Mucosa of rectum (tissue), 2 donors: ENCODE measurements around the gene RPTOR.

Experiments used
- H3K27ac ChIP-seq, 2 donors: one replicate each; pipeline ENCODE4 v1.7.0; 2013; ENCODE audit warnings: inconsistent platforms in 2 of 2, low read depth in 2 of 2, low read length in 2 of 2
- H3K27me3 ChIP-seq, 2 donors: one replicate each; pipeline ENCODE4 v1.7.0; 2013; ENCODE audit warnings: low read length in 2 of 2; ENCODE audit not compliant: control insufficient read depth in 2 of 2, insufficient read depth in 2 of 2
- H3K36me3 ChIP-seq, 2 donors: one replicate each; pipeline ENCODE4 v1.7.0; 2013; ENCODE audit warnings: low read length in 2 of 2; ENCODE audit not compliant: control insufficient read depth in 2 of 2, insufficient read depth in 2 of 2
- H3K4me1 ChIP-seq, 2 donors: one replicate each; pipeline ENCODE4 v1.7.0; 2013; ENCODE audit warnings: low read length in 2 of 2, mild to moderate bottlenecking in 1 of 2; ENCODE audit not compliant: control insufficient read depth in 2 of 2, insufficient read depth in 2 of 2
- H3K4me3 ChIP-seq, 2 donors: one replicate each; pipeline ENCODE4 v1.7.0; 2013; ENCODE audit warnings: low read length in 2 of 2
- H3K9ac ChIP-seq, 2 donors: one replicate each; pipeline ENCODE4 v1.7.0; 2013; ENCODE audit warnings: low read length in 2 of 2, low read depth in 1 of 2, mild to moderate bottlenecking in 1 of 2
- H3K9me3 ChIP-seq, 2 donors: one replicate each; pipeline ENCODE4 v1.7.0; 2013; ENCODE audit warnings: low read length in 2 of 2; ENCODE audit not compliant: control insufficient read depth in 2 of 2
- donor health status: healthy.
- donor health status: Normal muscosa, but diverticular disease.

Gene RPTOR

DNA sequence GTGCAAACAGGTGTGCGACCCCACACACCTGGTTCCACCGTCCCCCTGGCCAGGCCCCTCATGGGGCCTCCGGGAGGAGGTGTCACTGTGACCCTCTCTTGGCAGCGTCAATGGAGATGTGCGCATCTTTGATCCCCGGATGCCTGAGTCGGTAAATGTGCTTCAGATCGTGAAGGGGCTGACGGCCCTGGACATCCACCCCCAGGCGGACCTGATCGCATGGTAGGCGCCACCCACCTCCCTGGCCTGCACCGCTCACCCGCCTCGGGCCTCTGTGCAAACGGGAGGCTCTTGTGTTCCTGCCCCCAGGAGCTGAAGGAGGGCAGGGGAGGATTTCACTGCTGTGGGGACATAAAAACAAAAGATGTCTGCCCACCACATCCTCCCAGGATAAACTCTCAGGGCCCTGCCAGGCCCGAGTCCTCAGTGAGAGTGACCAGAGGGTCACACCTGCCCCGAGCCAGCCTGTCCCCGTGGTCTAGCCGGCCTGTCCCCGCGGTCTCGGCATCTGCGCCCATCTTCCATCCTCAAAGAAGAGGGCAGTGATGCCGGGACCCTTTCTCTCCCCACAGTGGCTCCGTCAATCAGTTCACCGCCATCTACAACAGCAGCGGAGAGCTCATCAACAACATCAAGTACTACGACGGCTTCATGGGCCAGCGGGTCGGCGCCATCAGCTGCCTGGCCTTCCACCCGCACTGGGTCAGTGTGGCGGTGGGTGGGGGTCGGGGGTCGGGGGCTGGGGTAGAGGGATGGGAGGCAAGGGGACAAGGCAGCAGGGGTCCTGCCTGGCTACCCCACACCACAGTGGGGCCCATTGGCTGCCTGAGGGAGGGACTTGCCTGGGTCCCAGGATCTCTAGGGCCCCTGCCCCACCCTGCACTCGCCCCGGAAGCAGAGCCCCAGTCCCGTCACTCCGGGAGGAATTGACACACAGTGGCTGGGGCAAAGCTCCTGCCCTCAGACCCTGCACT lies 418.0 kb downstream of the RPTOR start:
- peak overlapping the region in 1 of 2 donors; percentile 43 for H3K27ac ChIP-seq
- H3K27me3 ChIP-seq: no peaks in the 10 kb centered on the region
- no peaks in the 10 kb centered on the region for H3K9me3 ChIP-seq
- H3K4me1 ChIP-seq: peaks cover 3 to 14% of the 10 kb centered on the region in 2 donors
- no peak overlapping the region for H3K4me3 ChIP-seq
- no peak overlapping the region for H3K9ac ChIP-seq
- H3K36me3 ChIP-seq: peaks cover 0 to 11% of the 10 kb centered on the region in 2 donors

DNA sequence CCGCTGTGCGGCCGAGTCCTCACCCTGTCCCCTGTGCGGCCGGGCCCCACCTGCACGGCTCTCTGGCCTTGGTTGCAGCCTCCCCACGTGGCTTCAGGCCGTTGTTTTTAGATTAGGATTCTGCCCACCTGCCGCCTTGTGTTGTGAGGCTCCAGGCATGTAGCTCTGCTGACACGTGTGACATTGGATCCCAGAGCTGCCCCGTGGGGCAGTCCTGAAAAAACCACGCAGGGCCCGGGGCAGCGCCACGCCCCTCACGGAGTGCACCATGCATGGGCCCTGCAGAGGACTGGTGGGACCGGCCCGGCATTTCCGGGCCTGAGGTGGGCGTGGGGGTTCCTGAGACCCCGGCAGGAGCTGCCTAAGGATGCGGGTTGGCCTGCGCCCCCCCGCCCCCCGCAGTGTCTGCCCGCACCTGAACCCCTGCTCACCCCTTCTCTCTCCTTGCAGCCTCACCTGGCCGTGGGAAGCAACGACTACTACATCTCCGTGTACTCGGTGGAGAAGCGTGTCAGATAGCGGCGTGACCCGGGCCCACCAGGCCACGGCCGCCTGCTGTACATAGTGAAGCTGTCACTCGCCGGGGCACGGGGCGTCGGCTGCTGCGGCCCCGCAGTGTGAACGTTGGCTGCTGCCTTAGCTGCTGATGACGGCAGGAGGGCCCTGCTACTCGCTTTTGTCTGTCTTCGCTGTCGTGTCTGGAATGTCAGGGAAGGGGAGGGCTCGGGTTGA lies 419.3 kb downstream of the RPTOR start:
- Histone ChIP-seq H3K4me1 (peaks cover 3 to 11% of the 10 kb centered on the region in 2 donors), H3K4me3 (no peak overlapping the region), H3K9ac (no peak overlapping the region), H3K27me3 (no peaks in the 10 kb centered on the region), H3K9me3 (no peaks in the 10 kb centered on the region), H3K27ac (no peak overlapping the region), H3K36me3 (peaks cover 0 to 10% of the 10 kb centered on the region in 2 donors)

DNA sequence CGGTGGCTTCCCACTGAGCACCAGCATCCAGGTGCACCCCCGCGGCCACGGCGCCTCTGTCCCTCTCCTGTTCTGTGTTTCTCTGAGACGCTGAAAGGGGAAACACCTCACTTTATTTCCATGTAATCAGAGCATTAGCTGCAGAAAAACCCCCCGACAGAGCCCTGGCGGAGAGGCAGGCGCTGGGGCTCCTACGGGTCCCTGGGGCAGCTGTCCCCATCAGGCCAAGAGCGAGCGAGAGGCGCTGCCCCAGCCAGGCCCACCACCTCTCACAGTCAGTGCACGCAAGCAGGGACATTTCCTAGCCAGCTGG lies 419.9 kb downstream of the RPTOR start:
- Histone ChIP-seq H3K4me1 (peaks cover 0 to 6% of the 10 kb centered on the region in 2 donors), H3K27ac (no peak overlapping the region), H3K9me3 (no peaks in the 10 kb centered on the region), H3K9ac (no peak overlapping the region), H3K27me3 (no peaks in the 10 kb centered on the region), H3K36me3 (peaks cover 0 to 10% of the 10 kb centered on the region in 2 donors), H3K4me3 (no peak overlapping the region)

DNA sequence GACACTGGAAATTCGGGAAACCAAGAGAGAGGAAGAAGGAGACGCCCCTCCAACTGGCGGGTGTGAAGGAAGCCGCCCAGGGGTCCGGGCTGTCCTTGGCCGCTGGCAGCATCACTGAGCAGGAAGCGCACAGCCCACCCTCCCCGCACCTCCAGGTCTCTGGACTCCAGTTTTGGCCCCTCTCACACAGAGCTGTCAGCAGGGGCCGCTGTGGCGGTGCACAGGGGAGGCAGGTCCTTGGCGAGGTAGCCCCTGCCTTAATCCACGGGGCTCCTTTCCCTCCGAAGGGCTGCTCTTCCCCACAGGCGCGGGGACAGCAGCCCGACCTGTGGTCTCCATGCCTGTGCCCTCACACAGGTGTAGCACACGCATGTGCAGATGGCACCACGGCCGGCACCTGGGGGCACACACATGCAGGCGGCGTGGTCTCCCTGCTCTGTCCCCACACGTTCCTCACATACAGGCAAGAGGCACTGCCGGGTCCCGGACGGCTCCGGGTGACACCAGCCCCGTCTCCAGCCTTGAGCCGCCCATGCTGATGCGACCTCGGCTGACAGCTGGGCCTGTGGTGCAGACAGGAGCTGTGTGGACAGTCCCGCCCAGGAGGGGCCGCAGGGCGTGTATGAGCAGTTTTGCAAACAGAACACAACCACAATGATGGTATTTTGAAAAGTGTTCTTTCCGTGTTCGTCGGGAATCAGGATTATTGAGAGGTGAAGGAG lies 420.4 kb downstream of the RPTOR start:
- Histone ChIP-seq H3K27me3 (peaks cover under 1 to 3% of the 10 kb centered on the region in 2 donors), H3K4me1 (peaks cover 0 to 3% of the 10 kb centered on the region in 2 donors), H3K4me3 (no peak overlapping the region), H3K9ac (no peak overlapping the region), H3K9me3 (no peaks in the 10 kb centered on the region), H3K36me3 (peaks cover 0 to 10% of the 10 kb centered on the region in 2 donors), H3K27ac (no peak overlapping the region)

DNA sequence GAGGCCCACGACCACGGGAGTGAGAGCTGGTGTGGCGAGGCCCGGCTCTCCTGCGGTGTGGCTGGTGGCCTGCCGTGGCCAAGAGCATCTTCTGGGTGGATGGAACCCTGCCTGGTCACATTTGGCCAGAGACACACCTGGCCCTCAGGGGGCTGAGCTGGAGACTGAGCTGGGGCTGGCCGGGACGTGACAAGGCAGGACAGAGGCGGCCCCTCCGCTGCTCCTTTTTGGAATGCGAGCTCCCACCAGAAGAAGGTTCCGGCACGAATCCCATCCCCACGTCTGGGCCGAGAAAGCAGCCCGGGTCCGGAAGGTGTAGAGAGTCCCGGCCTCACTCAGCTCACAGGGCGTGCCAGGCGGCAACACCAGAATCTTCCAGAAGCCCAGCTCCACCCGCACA lies 421.0 kb downstream of the RPTOR start:
- Histone ChIP-seq H3K9me3 (no peaks in the 10 kb centered on the region), H3K4me3 (no peak overlapping the region), H3K4me1 (peaks cover 2 to 4% of the 10 kb centered on the region in 2 donors), H3K9ac (no peak overlapping the region), H3K27me3 (peaks cover 6 to 9% of the 10 kb centered on the region in 2 donors), H3K36me3 (peaks cover 0 to 9% of the 10 kb centered on the region in 2 donors), H3K27ac (no peak overlapping the region)

DNA sequence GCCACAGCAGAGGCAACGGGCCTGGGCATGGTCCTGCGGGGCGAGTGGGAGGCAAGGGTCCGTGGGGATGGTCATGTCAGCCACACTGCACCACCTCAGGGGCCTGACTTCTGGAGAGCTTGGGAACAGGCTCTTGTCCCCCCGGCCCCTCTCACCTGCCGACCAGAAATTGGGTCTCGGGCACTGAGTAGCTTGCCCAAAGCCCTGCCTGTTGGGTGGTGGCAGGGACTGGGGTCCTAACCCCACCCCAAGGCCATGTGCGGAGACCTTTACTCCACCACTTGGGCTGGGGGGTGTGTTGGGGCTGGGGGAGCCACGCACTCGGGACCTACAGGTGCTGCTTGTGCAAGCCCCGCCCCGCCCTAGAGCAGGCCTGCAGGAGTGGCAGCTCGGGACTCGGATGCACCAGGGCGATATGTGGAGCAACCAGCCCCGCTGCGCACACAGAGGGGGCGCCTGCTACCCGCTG lies 422.8 kb downstream of the RPTOR start:
- Histone ChIP-seq H3K4me1 (peaks cover 2 to 5% of the 10 kb centered on the region in 2 donors), H3K36me3 (peaks cover 0 to 9% of the 10 kb centered on the region in 2 donors), H3K9me3 (no peaks in the 10 kb centered on the region), H3K27ac (no peak overlapping the region), H3K4me3 (no peak overlapping the region), H3K27me3 (peaks cover 9 to 20% of the 10 kb centered on the region in 2 donors), H3K9ac (no peak overlapping the region)

DNA sequence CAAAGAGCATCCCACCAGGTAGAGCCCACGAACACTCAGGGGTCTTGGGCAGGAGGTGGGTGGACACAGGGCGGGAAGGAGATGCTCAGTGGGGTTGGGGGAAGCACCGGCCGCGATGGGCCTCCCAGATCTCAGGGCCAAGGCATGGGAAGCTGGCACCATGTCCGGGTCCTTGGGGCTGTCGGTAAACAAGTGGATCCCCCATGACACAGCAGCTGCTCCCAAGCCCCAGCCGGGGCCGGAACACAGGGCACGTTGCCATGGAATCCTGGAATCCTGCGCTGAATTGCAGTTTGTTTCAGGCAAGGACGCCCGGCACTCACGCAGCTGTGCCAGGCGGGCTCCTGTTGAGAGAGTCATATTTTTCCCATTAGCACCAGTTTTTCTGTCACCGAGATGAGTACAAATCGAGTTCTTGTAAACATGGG lies 424.0 kb downstream of the RPTOR start:
- Histone ChIP-seq H3K36me3 (peaks cover 0 to 9% of the 10 kb centered on the region in 2 donors), H3K27me3 (peaks cover 9 to 20% of the 10 kb centered on the region in 2 donors), H3K4me1 (peaks cover 2 to 5% of the 10 kb centered on the region in 2 donors), H3K4me3 (no peak overlapping the region), H3K27ac (no peak overlapping the region), H3K9me3 (no peaks in the 10 kb centered on the region), H3K9ac (no peak overlapping the region)

DNA sequence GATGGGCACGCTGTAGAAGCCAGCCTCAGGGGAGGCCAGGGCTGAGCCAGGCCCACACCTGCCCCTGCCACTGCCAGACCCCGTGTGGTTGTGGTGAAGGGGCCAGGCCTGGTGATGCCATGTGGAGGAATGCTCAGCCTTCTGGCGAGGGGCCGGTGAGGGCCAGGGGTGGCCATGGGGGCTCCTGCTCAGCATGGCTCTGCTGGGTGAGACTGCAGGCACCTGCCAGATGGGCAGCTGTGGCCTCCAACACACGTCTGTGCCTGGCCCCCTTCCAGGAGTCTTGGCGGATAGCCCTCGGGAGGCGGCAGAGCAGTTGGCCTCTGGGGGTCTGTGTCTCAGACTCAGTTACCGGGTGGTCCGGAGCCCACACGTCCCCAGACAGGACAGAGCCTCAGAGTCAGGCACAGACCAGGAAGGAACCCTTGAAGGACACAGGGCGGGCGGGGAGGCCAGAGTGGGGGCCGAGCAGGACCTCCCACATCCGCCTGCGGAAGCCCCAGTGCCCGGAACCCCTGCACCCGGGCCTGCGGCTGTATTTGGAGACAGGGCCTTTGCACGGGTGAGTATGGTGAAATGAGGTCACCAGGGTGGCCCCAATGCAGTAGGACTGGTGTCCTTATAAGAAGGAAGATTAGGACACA lies 424.5 kb downstream of the RPTOR start:
- Histone ChIP-seq H3K27ac (no peak overlapping the region), H3K4me1 (peaks cover 2 to 5% of the 10 kb centered on the region in 2 donors), H3K9ac (no peak overlapping the region)

DNA sequence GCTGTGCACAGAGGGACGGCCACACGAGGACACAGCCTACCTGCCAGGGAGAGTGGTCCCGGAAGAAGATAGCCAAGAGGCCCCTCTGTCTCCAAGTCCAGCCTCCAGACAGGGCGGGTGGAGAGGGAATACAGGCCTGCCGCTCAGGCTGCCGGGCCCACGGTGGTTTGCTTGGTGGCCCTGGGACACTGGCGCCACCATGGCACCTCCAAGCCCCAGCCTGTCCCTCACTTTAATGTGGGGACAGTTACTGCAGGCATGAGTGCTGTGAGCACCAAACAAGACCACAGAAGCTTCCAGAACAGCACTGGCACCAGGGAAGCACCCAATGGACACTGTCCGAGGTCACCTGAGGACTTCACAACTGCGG lies 425.0 kb downstream of the RPTOR start:
- Histone ChIP-seq H3K4me3 (no peak overlapping the region), H3K9ac (no peak overlapping the region), H3K36me3 (peaks cover 0 to 7% of the 10 kb centered on the region in 2 donors), H3K4me1 (peaks cover 2 to 5% of the 10 kb centered on the region in 2 donors), H3K9me3 (no peaks in the 10 kb centered on the region), H3K27ac (no peak overlapping the region), H3K27me3 (peaks cover 9 to 20% of the 10 kb centered on the region in 2 donors)

More for the DNA sequence above, 424.5 kb downstream of the RPTOR start:
- peaks cover 0 to 9% of the 10 kb centered on the region in 2 donors for H3K36me3 ChIP-seq
- no peak overlapping the region for H3K4me3 ChIP-seq
- H3K9me3 ChIP-seq: no peaks in the 10 kb centered on the region
- H3K27me3 ChIP-seq: peaks cover 9 to 20% of the 10 kb centered on the region in 2 donors
